ENCODE data around the gene NEURL1. TPM values are rescaled to one million over a fixed set of nuclear protein-coding genes. Genes with fewer than 3 reads are reported as not detected.
A peak's percentile ranks its signal among the peaks of the same experiment; 100 is the strongest.

Gene NEURL1
- total RNA-seq, 1 experiment from 2014 or later, result 0.84 TPM

GRCh38 chr10:103475437-103475836, 18.1 kb upstream of the NEURL1 start:
- BruUV-seq (replicated peaks), result no TSS peak
- no peaks in the 10 kb centered on the region for H3K9me3 ChIP-seq
- CTCF ChIA-PET, result interaction anchor here (0.6 kb wide), 1 partner anchor 103 kb away, joined by 3 read pairs; no protein-coding TSS in a partner anchor
- no peak for DNase-seq
- H3K27ac Mint-ChIP-seq (ENCODE audit: unreplicated experiment), result no peak overlapping the region
- no peaks in the 10 kb centered on the region for H3K4me1 Mint-ChIP-seq (ENCODE audit: low read depth, unreplicated experiment)
- H3K4me3 ChIP-seq (ENCODE audit: low read depth, low read length), result no peak overlapping the region
- no peaks in the 10 kb centered on the region for H3K36me3 Mint-ChIP-seq (ENCODE audit: insufficient read depth, unreplicated experiment)
- H3K36me3 ChIP-seq (ENCODE audit: control insufficient read depth, insufficient read depth, low read length), result no peaks in the 10 kb centered on the region
- no peaks in the 10 kb centered on the region for H3K4me1 ChIP-seq
- no peak overlapping the region for H3K4me3 Mint-ChIP-seq (ENCODE audit: unreplicated experiment)
- TF ChIP-seq CTCF (IDR thresholded peaks at IDR 0.05; ENCODE audit: insufficient read depth in 1 of 2, low read depth in 1 of 2, low read length in 1 of 2, severe bottlenecking in 1 of 2, unreplicated experiment in 1 of 2), result no peak
- no peaks in the 10 kb centered on the region for H3K9me3 Mint-ChIP-seq (ENCODE audit: unreplicated experiment)
- H3K27me3 ChIP-seq (replicated peaks; ENCODE audit: control insufficient read depth, insufficient read depth, low read length), result no peaks in the 10 kb centered on the region
- H3K27me3 Mint-ChIP-seq (ENCODE audit: insufficient read depth, unreplicated experiment), result no peaks in the 10 kb centered on the region
- POLR2A ChIA-PET, result no interaction called here
- intact Hi-C loops (cut with micrococcal nuclease; ENCODE audit: unreplicated experiment), result no loop called here

GRCh38 chr10:103476046-103476768, 17.3 kb upstream of the NEURL1 start:
- Mint-ChIP-seq H3K9me3 (ENCODE audit: unreplicated experiment) (no peaks in the 10 kb centered on the region), H3K27ac (ENCODE audit: unreplicated experiment) (no peak overlapping the region), H3K27me3 (ENCODE audit: insufficient read depth, unreplicated experiment) (no peaks in the 10 kb centered on the region), H3K36me3 (ENCODE audit: insufficient read depth, unreplicated experiment) (no peaks in the 10 kb centered on the region), H3K4me1 (ENCODE audit: low read depth, unreplicated experiment) (no peaks in the 10 kb centered on the region), H3K4me3 (ENCODE audit: unreplicated experiment) (no peak overlapping the region)
- Histone ChIP-seq H3K36me3 (ENCODE audit: control insufficient read depth, insufficient read depth, low read length) (no peaks in the 10 kb centered on the region), H3K9me3 (no peaks in the 10 kb centered on the region), H3K4me3 (ENCODE audit: low read depth, low read length) (no peak overlapping the region), H3K4me1 (no peaks in the 10 kb centered on the region), H3K27me3 (replicated peaks; ENCODE audit: control insufficient read depth, insufficient read depth, low read length) (no peaks in the 10 kb centered on the region)
- DNase-seq, result peak in 1 of 2 experiments; percentile 42
- POLR2A ChIA-PET, result no interaction called here
- BruUV-seq (replicated peaks), result no TSS peak
- TF ChIP-seq CTCF (IDR thresholded peaks at IDR 0.05; ENCODE audit: insufficient read depth in 1 of 2, low read depth in 1 of 2, low read length in 1 of 2, severe bottlenecking in 1 of 2, unreplicated experiment in 1 of 2), result peak in 1 of 2 experiments; percentile 53
- CTCF ChIA-PET, result interaction anchor here (0.6 to 0.9 kb wide), 2 partner anchors 18 to 57 kb away, joined by 3 to 5 read pairs; partner anchors contain the start of gene CALHM1
- intact Hi-C loops (cut with micrococcal nuclease; ENCODE audit: unreplicated experiment), result no loop called here

- H3K4me1 ChIP-seq, result no peaks in the 10 kb centered on the region
- no peaks in the 10 kb centered on the region for H3K27me3 ChIP-seq (replicated peaks; ENCODE audit: control insufficient read depth, insufficient read depth, low read length)
- no peaks in the 10 kb centered on the region for H3K36me3 ChIP-seq (ENCODE audit: control insufficient read depth, insufficient read depth, low read length)
- ChIA-PET CTCF (no interaction called here), POLR2A (no interaction called here)
- H3K4me1 Mint-ChIP-seq (ENCODE audit: low read depth, unreplicated experiment), result no peaks in the 10 kb centered on the region
- H3K9me3 ChIP-seq, result no peaks in the 10 kb centered on the region
- H3K4me3 Mint-ChIP-seq (ENCODE audit: unreplicated experiment), result no peak overlapping the region
- BruUV-seq (replicated peaks), result no TSS peak
- H3K36me3 Mint-ChIP-seq (ENCODE audit: insufficient read depth, unreplicated experiment), result no peaks in the 10 kb centered on the region
- H3K4me3 ChIP-seq (ENCODE audit: low read depth, low read length), result no peak overlapping the region
- H3K27ac Mint-ChIP-seq (ENCODE audit: unreplicated experiment), result no peak overlapping the region
- no peak for DNase-seq
- H3K9me3 Mint-ChIP-seq (ENCODE audit: unreplicated experiment), result no peaks in the 10 kb centered on the region
- no peak for TF ChIP-seq CTCF (IDR thresholded peaks at IDR 0.05; ENCODE audit: insufficient read depth in 1 of 2, low read depth in 1 of 2, low read length in 1 of 2, severe bottlenecking in 1 of 2, unreplicated experiment in 1 of 2)
- intact Hi-C loops (cut with micrococcal nuclease; ENCODE audit: unreplicated experiment), result no loop called here
- H3K27me3 Mint-ChIP-seq (ENCODE audit: insufficient read depth, unreplicated experiment), result no peaks in the 10 kb centered on the region
Observed at GRCh38 chr10:103478671-103479070, 14.8 kb upstream of the NEURL1 start.

All from Caco-2 (cell line).